Stimulated activated CD8-positive, alpha-beta memory T cell treated with anti-CD3 and anti-CD28 coated beads, Interleukin-7, amount 100 ng/mL, for 4 hours (primary cell): ENCODE measurements around the gene PRKCI.
A peak's percentile ranks its signal among the peaks of the same experiment; 100 is the strongest.
"Not testable (repeated sequence)": the region's sequence is repeated elsewhere in the genome, so short reads cannot be mapped to it uniquely, and the experiment has no call there.

Experiments
- DNase-seq, 2 donors: peaks; one replicate each; pipeline ENCODE4 v3.0.0-alpha.2; 2020; ENCODE audit warnings: low read depth in 2 of 2

PRKCI gene

DNA sequence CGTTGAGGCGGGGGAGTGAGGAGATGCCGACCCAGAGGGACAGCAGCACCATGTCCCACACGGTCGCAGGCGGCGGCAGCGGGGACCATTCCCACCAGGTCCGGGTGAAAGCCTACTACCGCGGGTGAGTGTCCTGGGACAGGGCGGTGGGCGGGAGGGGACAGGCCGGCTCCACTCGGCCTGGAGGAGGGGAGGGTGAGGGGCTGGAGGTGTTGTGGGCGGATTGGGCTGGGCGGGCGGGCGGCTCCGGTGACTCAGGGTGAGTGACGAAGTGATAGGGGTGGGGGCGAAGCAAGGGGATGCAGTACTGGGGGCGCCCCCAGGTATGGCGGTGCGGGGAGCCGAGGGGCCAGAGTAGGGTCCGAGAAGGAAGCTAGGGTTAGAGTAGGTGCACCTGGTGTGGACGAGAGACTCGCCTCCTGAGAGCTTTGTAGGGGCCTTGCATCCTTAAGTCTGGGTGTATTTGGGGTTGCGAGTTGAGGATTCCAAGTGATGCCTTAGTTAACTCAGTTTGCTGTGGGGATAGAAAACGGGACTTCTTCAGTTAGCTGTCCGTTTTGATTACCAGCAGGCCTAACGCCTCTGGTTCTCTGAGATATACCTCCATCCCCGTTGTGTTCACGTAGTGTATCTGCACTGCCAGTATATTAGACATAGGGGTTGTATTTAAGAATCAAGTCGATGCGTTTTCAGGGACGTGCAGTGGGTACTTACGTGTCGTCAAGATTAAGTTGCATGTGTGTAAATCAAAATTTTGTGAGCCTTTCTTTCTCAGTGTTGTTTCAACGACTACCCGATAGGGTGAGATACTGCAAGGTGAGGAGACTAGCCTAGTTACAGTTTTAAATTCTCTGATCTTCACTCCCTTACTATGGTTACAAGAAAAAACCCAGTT is 670 bp downstream of the PRKCI start:
- DNase-seq, result peak; percentile 1 to 49

DNA sequence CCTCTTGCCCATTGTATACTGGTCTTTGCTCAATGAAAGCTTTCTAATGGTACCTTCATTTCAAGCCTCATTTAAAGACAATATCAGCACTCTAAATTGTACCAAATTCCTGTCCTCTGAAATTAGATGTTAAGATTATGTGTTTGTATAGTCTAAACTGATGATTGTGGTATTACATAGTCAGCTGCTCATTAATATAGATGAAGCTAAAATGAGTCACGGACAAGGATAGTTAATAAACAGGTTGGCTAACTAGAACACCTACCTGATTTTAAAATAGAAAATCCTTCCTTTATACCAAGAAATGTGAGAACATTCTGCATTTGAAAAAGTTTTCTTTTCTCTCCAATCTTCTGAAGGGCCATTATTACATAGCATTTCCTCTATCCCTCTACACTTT is 2.9 kb downstream of the PRKCI start:
- DNase-seq, result no peak

DNA sequence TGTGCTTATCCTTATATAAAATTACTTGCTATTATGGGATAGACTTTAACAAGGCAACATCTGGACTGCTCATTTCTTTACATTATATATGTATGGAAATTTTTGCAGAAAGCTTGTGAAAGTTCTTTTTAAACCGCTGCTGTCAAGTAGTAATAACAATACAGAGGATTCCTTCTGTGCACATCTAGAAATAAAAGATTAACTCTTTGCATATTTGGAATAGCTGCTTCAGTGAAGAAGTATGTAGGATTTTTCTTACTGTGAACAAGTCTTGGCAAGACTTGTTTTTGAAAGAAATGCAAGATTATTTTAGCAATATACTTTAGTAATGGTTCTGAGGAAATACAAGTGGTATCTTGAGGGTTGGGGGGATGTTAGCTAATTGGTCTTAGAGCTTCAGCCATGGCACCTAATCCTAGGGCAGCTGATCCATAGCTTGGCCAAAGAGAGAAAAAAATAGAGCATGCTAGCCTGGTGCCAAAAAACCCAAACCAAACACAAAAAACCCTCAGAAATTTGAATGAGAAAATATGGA is 4.3 kb downstream of the PRKCI start:
- DNase-seq, result no peak

DNA sequence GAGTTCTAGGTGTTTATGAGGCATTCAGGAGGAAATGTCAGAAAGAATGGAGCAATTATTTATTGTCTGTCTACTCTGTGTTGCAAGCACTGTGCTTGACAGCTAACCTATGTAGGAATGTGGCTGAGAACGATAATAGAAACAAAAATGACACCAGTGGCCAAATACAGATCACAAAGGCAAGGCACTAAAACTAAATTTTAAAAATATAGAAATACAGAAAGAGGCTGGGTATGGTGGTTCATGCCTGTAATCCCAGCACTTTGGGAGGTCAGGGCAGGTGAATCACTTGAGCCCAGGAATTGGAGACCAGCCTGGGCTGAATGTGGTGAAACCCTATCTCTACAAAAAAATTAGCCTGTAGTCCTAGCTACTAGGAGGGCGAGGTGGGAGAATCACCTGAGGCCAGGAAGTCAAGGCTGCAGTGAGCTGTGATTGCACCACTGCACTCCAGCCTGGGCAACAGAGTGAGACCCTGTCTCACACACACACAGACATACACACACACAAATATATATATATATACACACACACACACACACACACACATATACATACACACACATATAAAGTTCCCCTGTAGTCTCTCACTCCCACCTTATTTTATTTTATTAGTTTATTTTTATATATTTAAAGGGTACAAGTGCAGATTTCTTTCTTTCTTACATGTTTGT is 6.0 kb downstream of the PRKCI start:
- no peak for DNase-seq

DNA sequence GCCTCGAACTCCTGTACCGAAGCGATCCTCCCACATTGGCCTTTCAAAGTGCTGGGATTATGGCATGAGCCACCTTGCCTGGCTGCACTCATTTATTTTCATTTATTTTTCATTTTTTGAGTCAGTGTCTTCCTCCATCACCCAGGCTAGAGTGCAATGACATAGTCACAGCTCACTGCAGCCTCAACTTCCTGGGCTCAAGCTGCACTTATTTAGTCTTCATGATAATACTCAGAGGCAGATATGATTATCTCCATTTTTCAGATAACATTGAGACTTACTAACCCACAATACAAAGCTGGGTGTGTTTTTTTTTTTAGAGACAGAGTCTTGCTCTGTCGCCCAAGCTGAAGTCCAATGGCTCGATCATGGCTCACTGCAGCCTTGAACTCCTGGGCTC is 10.0 kb downstream of the PRKCI start:
- no peak for DNase-seq

DNA sequence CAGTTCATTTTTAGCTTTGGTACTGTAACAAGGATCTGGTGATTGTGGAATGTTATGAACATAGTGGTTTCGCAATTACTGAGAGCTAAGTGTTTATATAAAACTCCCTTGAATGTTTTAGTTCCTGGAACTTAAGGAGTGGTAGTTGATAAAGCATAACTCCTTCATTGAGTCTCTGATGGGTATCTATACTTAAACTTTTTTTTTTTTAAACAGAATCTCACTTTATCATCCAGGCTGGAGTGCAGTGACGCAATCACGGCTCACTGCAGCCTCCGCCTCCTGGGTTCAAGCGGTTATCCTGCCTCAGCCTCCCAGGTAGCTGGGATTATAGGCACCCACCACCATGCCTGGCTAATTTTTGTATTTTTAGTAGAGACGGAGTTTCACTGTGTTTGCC is 11.3 kb downstream of the PRKCI start:
- DNase-seq, result no peak

DNA sequence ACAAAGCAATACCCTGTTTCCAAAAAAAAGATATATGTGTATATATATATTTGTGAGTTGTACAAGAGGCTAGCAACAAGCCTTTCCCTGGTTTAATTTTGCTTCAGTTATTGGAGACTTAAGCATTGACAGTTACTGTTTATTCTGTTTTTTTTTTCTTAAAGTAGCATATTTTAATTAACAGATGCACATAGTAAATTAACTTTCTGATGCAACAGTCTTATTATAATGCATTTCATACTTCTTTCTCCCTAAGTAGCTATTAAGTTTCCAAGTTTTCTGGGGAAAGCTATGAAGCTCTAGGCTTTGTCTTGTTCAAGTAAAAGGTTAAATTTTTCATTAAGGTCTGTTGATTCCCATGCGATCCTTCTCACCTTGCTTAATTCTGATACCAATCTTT is 17.9 kb downstream of the PRKCI start:
- no peak for DNase-seq

DNA sequence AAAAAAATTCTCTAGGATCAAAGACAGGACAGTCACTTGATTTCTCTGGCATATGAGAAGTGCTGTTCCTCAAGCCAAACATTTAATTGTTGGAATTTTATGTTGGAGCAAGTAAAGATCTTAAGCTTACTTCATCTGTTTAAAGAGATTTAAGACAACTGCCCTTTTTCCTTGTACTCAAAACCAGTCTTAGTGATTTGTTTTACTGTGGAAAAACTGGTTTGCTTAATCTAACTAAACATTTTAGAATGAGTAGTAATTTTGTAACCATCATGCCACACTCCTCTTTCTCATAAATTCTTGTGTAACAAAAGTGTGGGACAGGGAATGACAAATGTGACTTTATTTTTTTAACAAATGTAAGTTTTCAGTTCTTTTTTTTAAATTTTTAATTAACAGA is 18.4 kb downstream of the PRKCI start:
- DNase-seq, result no peak

DNA sequence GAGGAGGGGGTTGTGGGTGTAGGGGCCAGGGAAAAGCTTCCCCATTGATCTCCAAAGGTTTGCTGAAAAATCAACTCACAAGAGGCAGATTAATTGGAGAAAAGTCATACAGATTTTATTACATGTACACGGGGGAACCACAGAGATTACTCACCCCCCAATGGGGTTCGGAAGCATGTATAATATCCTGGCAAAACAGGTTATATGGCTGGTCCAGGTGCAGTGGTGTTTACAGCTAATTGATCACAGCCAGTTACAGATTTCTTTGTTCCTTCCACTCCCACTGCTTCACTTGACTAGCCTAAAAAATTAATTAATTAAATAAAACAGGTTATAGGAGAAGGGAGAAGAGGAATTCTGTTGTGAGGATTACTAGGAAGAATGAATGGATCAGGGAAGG is 22.4 kb downstream of the PRKCI start:
- no peak for DNase-seq

DNA sequence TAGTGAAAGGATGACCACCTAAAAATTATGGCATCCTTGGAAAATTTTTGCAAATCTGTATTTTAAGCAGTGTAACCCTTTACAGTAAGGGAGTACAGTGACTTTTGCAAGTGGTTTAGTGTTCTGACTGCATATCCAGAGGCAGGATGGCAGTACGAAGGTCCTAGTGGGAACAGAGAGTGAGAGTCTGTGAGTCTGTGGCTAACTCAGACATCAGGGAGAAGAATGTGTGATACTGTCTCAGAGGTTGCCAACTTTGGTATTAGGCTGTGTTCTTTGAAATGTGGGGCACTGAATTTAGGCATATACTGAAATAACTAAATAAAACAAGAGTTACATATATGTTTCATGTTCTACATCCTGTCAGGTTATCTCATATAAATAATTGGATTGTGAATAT is 25.7 kb downstream of the PRKCI start:
- DNase-seq, result no peak

DNA sequence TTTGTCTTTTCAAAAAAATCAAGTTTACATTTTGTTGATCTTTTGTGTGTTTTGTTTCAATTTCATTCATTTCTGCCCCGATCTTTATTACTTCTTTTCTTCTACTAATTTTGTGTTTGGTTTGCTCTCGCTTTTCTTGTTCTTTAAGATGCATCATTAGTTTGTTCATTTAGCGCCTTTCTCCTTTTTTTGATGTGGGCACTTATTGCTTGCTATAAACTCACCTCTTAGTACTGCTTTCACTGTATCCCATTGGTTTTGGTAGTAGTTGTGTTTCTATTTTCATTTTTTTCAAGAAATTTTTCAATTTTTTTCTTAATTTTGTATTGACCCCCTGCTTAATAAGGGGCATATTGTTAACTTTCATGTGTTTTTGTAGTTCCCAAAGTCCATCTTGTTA is 34.4 kb downstream of the PRKCI start:
- no peak for DNase-seq

DNA sequence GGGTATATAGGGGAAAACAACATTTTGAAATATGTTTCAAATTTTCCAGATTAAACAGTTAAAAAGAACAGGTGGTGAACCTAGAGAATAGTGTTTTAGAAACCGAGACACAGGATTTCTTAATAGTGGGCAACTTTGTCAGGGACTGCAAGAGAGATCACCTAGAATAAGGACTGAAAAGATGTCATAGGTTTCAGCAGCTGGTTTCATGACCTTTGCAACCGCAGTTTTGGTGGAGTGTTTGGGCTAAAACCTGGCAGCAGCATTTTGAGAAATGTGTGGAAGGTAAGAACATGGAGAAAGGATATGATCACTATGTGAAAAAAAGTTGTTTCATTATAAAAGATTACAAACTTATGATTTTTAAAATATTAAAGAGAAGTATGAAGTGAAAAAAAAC is 34.9 kb downstream of the PRKCI start:
- DNase-seq, result no peak

DNA sequence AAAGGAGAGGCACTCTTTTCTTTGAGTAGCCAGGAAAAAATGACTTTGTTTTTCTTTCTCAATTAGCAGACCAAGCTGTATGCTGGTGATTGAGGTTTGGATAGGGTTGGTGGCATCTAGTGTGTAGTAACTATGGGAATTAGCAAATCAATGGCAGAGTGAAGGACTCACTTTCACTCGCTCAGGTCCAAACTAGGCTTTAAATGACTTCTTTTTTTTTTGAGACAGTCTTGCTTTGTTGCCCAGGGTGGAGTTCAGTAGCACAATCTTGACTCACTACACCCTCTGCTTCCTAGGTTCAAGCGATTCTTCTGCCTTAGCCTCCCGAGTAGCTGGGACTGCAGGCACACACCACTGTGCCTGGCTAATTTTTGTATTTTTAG is 35.9 kb downstream of the PRKCI start:
- DNase-seq, result no peak

DNA sequence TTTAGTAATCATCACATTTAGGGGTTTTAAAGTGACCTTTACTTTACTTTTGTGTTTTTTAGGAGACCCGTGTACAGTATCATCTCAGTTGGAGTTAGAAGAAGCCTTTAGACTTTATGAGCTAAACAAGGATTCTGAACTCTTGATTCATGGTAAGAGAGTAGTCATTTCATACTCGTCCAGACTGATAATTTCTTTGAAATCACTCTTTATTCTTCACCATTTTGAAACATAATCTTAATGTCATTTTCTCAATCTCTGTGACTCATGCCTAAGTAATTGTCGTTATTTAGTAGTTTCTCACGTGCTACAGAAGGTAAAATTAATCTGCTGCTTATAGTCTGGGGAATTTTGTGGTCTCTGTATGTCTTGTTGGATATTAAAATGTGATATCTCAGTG is 37.7 kb downstream of the PRKCI start:
- no peak for DNase-seq

DNA sequence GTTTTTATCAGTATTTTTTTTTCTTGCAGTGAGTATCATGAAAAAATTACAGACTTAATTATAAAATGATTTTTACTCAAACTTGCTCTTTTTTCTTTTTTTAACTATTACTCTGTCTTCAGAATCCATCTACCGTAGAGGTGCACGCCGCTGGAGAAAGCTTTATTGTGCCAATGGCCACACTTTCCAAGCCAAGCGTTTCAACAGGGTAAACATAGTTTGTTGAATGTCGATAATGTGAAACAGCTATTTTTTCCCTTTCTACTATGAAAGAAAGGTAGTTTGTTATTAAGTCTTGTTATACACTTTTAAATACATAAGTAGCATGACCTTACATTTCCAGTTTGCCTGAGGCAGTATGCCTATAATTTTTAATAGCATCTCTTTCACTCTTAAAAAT is 45.6 kb downstream of the PRKCI start:
- DNase-seq, result no peak

DNA sequence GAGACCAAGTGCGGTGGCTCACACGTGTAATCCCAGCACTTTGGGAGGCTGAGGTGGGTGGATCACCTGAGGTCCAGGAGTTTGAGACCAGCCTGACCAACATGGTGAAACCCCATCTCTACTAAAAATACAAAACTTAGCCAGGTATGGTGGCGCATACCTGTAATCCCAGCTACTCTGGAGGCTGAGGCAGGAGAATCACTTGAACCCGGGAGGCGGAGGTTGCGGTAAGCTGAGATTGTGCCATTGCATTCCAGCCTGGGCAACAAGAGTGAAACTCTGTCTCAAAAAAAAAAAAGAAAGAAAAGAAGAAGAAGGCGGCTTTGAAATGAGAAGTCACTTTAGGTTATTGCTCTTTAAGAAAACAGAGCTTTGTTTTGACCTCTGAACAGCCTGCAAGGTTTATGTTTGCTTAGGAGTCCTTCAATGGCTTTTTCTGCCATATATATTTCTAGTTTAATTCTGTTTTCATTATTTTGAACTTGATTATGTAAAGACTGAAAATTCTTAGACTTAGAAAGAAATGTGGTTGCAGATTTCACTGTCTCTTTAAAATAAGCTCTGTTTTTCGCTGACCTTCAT is 47.5 kb downstream of the PRKCI start:
- DNase-seq, result not testable (repeated sequence)

DNA sequence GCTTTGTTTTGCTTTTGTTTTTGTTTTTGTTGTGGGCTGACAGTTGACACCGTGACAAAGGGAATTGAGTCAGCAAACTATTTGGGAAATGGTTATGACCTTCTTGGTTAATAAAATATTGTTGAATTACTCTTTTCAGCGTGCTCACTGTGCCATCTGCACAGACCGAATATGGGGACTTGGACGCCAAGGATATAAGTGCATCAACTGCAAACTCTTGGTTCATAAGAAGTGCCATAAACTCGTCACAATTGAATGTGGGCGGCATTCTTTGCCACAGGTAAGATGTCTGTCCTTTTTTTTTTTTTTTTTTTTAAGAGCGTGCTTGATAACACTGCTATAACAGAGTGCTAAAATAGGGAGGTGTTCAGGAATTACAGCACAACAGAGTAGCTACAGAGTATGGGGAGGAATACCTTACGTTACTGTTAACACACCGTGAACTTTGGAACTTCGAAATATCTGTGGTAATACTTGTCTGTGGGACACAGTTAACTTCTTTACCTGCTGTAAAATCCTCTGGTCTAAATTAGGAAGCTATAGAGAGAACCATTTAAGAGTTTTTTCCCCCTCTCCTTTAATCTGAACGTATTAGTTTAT is 48.2 kb downstream of the PRKCI start:
- no peak for DNase-seq

DNA sequence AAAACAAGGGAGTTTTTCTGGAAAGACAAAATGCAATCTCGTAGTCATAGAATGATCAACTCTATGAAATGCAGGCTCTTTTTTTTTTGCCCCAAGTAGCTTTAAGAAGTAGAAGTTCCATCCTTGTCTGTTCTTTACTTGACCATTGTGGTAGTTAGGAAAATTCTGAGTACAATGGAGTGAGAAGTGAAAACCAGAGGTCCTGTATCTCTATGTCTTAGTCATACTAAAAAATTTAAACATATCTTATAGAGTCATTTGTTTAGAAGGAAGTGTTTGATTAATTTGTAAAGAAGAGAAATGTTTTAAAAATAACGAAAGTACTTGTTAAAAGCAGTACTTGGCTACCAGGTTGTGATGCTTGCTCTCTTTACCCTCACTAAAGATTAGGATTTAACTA is 52.4 kb downstream of the PRKCI start:
- no peak for DNase-seq

DNA sequence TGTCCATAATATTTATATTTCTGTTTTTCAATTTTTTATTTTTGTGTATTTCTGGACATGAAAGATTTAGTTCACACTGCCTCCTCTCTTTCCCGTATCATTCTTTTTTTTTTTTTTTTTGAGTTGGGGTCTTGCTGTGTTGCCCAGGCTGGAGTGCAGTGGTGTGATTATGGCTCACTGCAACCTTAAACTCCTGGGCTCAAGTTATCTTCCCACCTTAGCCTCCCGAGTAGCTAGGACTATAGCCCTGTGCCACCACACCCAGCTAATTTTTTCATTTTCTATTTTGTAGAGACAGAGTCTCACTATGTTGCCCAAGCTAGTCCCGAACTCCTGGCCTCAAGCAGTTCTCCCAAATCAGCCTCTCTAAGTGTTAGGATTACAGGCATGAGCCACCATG is 53.6 kb downstream of the PRKCI start:
- DNase-seq, result no peak

DNA sequence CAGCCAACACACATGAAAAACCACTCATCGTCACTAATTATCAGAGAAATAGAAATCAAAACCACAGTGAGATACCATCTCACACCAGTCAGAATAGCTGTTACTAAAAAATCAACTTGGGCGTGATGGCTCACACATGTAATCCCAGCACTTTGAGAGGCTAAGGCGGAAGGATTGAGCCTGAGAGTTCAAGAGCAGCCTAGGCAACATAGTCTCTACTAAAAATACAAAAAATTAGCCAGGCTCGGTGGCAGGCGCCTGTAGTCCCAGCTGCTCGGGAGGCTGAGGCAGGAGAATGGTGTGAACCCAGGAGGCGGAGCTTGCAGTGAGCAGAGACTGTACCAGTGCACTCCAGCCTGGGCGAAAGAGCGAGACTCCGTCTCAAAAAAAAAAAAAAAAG is 55.1 kb downstream of the PRKCI start:
- not testable (repeated sequence) for DNase-seq

DNA sequence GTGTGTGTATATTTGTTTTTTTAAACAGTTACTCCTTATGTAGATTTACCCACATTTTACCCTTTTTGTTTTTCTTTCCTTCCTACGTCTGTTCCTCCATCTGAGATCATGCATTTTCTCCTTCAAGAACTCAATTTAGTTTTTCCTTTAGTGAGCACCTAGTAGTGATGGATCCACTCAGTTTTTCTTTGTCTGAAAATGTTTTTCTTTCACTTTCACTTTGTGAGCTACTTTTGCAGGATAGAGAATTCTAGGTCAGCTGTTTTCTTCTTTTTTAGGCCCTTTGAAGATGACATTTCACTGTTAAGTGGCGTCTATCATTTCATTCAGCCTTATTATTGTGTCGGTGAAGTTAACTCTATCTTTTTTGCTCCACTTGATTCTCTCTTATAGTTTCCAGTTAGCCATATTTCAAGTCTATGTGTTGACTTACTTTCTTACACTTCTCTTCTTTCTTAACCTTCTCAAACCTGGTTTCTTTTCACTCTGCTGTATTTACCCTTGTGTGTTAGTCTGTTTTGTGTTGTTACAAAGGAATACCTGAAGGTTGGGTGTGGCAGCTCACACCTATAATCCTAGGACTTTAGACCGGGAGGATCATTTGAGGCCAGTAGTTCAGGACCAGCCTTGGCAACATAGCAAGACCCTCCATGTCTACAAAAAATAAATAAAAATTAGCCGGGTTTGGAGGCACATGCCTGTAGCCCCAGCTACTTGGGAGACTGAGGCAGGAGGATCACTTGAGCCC is 55.8 kb downstream of the PRKCI start:
- DNase-seq, result no peak

DNA sequence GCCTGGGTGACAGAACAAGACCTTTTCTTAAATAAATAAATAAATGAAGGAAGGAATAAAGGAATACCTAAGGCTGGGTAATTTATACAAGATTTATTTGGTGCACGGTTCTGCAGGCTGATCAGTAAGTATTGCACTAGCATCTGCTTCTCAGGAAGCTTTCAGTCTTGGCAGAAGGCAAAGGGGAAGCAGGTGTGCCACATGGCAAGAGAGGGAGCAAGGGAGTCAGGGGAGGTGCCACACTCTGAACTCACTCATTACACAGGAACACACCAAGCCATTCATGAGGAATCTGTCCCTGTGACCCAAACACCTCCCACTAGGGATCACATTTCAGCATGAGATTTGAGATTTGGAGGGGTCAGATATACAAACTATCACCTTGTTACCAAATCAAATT is 56.4 kb downstream of the PRKCI start:
- DNase-seq, result no peak
